Duodenal mucosa (tissue), 2 donors: ENCODE results near the gene TXNDC9.
"Not testable (repeated sequence)": the region's sequence is repeated elsewhere in the genome, so short reads cannot be mapped to it uniquely, and the experiment has no call there.

Experiments used
- H3K27ac ChIP-seq: one replicate; pipeline ENCODE4 v1.7.0; 2013; ENCODE audit warnings: low read depth, low read length
- H3K27me3 ChIP-seq, 2 donors: one replicate each; pipeline ENCODE4 v1.7.0; 2013; ENCODE audit warnings: low read length in 2 of 2, control low read depth in 1 of 2; ENCODE audit not compliant: insufficient read depth in 2 of 2, control insufficient read depth in 1 of 2
- H3K36me3 ChIP-seq, 2 donors: one replicate each; pipeline ENCODE4 v1.7.0; 2013; ENCODE audit warnings: low read length in 2 of 2, control low read depth in 1 of 2; ENCODE audit not compliant: insufficient read depth in 2 of 2, control insufficient read depth in 1 of 2
- H3K4me1 ChIP-seq, 2 donors: one replicate each; pipeline ENCODE4 v1.7.0; 2013; ENCODE audit warnings: low read length in 2 of 2, control low read depth in 1 of 2; ENCODE audit not compliant: insufficient read depth in 2 of 2, control insufficient read depth in 1 of 2
- H3K4me3 ChIP-seq, 2 donors: one replicate each; pipeline ENCODE4 v1.7.0; 2013; ENCODE audit warnings: low read length in 2 of 2, low read depth in 1 of 2
- H3K9ac ChIP-seq, 2 donors: one replicate each; pipeline ENCODE4 v1.7.0; 2013; ENCODE audit warnings: low read length in 2 of 2, low read depth in 1 of 2
- H3K9me3 ChIP-seq, 2 donors: one replicate each; pipeline ENCODE4 v1.7.0; 2013; ENCODE audit warnings: low read length in 2 of 2, control low read depth in 1 of 2; ENCODE audit not compliant: control insufficient read depth in 1 of 2

The TXNDC9 gene

GRCh38 chr2:99354825-99355224 is 18.7 kb upstream of the TXNDC9 start:
- not testable (repeated sequence) for H3K27ac ChIP-seq, H3K4me1 ChIP-seq, H3K9ac ChIP-seq, H3K36me3 ChIP-seq, H3K9me3 ChIP-seq, H3K27me3 ChIP-seq, H3K4me3 ChIP-seq

GRCh38 chr2:99354070-99354469 is 17.9 kb upstream of the TXNDC9 start:
- Histone ChIP-seq H3K36me3 (no peaks in the 10 kb centered on the region), H3K4me3 (no peak overlapping the region), H3K27me3 (no peaks in the 10 kb centered on the region), H3K4me1 (no peaks in the 10 kb centered on the region), H3K9ac (no peak overlapping the region), H3K27ac (no peak overlapping the region), H3K9me3 (no peaks in the 10 kb centered on the region)

DNA sequence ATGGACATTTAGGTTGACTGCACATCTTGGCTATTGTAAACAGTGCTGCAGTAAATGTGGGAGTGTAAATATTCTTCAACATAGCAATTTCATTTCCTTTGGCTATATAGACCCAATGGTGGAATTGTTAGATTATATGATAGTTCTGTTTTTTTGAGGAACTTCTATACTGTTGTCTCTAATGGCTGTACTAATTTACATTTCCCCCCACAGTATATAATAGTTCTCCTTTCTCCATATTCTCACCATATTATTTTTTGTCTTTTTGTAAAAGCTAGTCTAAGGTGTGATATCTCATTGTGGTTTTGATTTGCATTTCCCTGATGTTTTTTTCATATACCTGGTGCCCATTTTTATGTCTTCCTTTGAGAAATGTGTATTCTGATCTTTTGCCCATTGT is 14.1 kb upstream of the TXNDC9 start:
- Histone ChIP-seq H3K36me3 (no peaks in the 10 kb centered on the region), H3K9me3 (no peaks in the 10 kb centered on the region), H3K27ac (no peak overlapping the region), H3K9ac (no peak overlapping the region), H3K27me3 (no peaks in the 10 kb centered on the region), H3K4me1 (no peaks in the 10 kb centered on the region), H3K4me3 (no peak overlapping the region)

GRCh38 chr2:99348173-99348572 is 12.0 kb upstream of the TXNDC9 start:
- H3K9me3 ChIP-seq: no peaks in the 10 kb centered on the region
- no peak overlapping the region for H3K9ac ChIP-seq
- no peaks in the 10 kb centered on the region for H3K36me3 ChIP-seq
- no peak overlapping the region for H3K27ac ChIP-seq
- no peaks in the 10 kb centered on the region for H3K27me3 ChIP-seq
- H3K4me3 ChIP-seq: no peak overlapping the region
- no peaks in the 10 kb centered on the region for H3K4me1 ChIP-seq

GRCh38 chr2:99346218-99346617 is 10.1 kb upstream of the TXNDC9 start:
- Histone ChIP-seq H3K27ac (no peak overlapping the region), H3K4me1 (no peaks in the 10 kb centered on the region), H3K4me3 (no peak overlapping the region), H3K36me3 (no peaks in the 10 kb centered on the region), H3K9ac (no peak overlapping the region), H3K27me3 (no peaks in the 10 kb centered on the region), H3K9me3 (no peaks in the 10 kb centered on the region)

- H3K4me1 ChIP-seq, H3K36me3 ChIP-seq, H3K9me3 ChIP-seq, H3K9ac ChIP-seq, H3K4me3 ChIP-seq, H3K27ac ChIP-seq, H3K27me3 ChIP-seq: not testable (repeated sequence)
Observed at GRCh38 chr2:99345446-99345845, 9.3 kb upstream of the TXNDC9 start.

- H3K4me3 ChIP-seq: no peak overlapping the region
- no peaks in the 10 kb centered on the region for H3K36me3 ChIP-seq
- H3K9ac ChIP-seq: no peak overlapping the region
- no peak overlapping the region for H3K27ac ChIP-seq
- no peaks in the 10 kb centered on the region for H3K27me3 ChIP-seq
- H3K4me1 ChIP-seq: peaks cover 8 to 12% of the 10 kb centered on the region in 2 donors
- no peaks in the 10 kb centered on the region for H3K9me3 ChIP-seq
Observed at GRCh38 chr2:99342536-99342935, 6.4 kb upstream of the TXNDC9 start.

DNA sequence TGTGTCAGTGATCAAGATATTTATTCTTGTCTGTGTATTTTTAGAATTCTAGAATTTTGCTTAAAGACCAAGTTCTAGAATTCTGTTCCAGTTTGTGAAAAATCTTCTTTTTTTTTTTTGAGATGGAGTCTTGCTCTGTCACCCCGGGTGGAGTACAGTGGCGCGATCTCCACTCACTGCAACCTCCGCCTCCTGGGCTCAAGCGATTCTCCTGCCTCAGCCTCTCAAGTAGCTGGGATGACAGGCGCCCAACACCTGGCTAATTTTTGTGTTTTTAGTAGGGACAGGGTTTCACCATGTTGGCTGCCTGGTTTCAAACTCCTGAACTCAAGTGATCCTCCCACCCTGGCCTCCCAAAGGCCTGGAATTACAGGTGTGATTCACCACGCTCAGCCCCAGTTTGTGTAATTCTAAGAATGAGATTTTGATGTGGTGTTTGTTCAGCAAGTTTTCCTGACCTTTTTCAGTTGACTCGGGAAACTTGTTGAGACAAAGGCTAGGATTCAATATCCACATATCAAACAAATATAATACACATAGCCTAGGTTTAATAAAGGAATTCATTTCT is 4.6 kb upstream of the TXNDC9 start:
- no peak overlapping the region for H3K27ac ChIP-seq

DNA sequence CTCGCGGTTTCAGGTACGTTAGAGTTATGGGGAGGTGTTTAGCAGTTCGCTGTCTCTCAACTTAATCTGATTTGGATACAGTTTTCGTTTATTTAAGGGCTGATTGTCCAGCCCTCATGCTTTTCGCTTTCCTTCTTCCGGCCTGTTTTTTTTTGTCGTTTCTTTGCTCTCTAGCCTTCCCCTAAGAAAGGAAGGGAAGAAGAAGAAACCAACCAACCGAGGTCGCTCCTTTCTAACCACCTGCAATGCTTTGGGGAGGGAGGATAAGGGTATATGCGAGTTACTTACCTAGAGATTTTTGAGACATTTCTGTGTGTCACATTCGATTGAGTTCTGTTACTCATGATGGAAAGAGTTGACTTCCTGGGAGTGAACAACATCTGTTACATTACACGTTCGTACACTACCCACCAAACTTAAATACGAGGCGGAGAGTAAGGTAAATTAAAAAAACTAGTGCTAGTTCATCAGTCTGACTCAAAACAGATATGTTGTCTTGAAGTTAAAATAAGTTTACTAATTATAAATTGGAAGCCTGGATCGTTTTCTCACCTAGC is 2.0 kb upstream of the TXNDC9 start:
- Histone ChIP-seq H3K4me1 (peaks cover 14 to 25% of the 10 kb centered on the region in 2 donors), H3K9me3 (no peaks in the 10 kb centered on the region), H3K9ac (peak overlapping the region; percentile 85 to 86), H3K36me3 (no peaks in the 10 kb centered on the region), H3K27me3 (no peaks in the 10 kb centered on the region), H3K27ac (no peak overlapping the region), H3K4me3 (peak overlapping the region; percentile 90 to 91)

More for the DNA sequence above, 4.6 kb upstream of the TXNDC9 start:
- Histone ChIP-seq H3K9me3 (no peaks in the 10 kb centered on the region), H3K9ac (no peak overlapping the region), H3K4me1 (peaks cover 8 to 16% of the 10 kb centered on the region in 2 donors), H3K36me3 (no peaks in the 10 kb centered on the region), H3K27me3 (no peaks in the 10 kb centered on the region), H3K4me3 (no peak overlapping the region)

GRCh38 chr2:99337113-99338028 is 1.2 kb upstream of the TXNDC9 start, which contains the start of gene EIF5B:
TSS of gene EIF5B (plus strand) at chr2:99337389. CDS start at chr2:99337555, 166 bp downstream.
- peaks cover 14 to 25% of the 10 kb centered on the region in 2 donors for H3K4me1 ChIP-seq
- peak within 1 kb of the TSS; percentile 85 to 86 for H3K9ac ChIP-seq
- no peaks in the 10 kb centered on the region for H3K9me3 ChIP-seq
- peak within 1 kb of the TSS; percentile 82 for H3K27ac ChIP-seq
- H3K36me3 ChIP-seq: peaks cover 4 to 7% of the 10 kb centered on the region in 2 donors
- peak within 1 kb of the TSS; percentile 93 to 94 for H3K4me3 ChIP-seq
- H3K27me3 ChIP-seq: no peaks in the 10 kb centered on the region
